Uterus (tissue), 4 donors: ENCODE results near the gene VAT1. TPM values are rescaled to one million over a fixed set of nuclear protein-coding genes. Genes with fewer than 3 reads are reported as not detected.

Experiments used
- DNase-seq, 2 donors: peaks; one replicate each; pipeline ENCODE4 v3.0.0-alpha.2; 2019 to 2020
- H3K27ac ChIP-seq, 2 donors: fragments of 200-600 bp; sonication (generic); 1 replicate in 1 of 2; 2 replicates in 1 of 2; pipeline ENCODE4 v1.5.1; 2016 to 2018
- H3K27me3 ChIP-seq, 2 donors: fragments of 200-600 bp; sonication (generic); one replicate each; pipeline ENCODE4 v1.5.1; 2018 to 2019; ENCODE audit warnings: control low read depth in 1 of 2
- H3K36me3 ChIP-seq, 2 donors: fragments of 200-600 bp; sonication (generic); one replicate each; pipeline ENCODE4 v1.5.1; 2019; ENCODE audit warnings: control low read depth in 1 of 2
- H3K4me1 ChIP-seq, 2 donors: fragments of 200-600 bp; sonication (generic); one replicate each; pipeline ENCODE4 v1.5.1; 2018 to 2019; ENCODE audit warnings: control low read depth in 1 of 2
- H3K4me3 ChIP-seq, 2 donors: fragments of 200-600 bp; sonication (generic); 1 replicate in 1 of 2; 2 replicates in 1 of 2; pipeline ENCODE4 v1.5.1; 2018 to 2019; ENCODE audit warnings: mild to moderate bottlenecking in 1 of 2
- H3K9me3 ChIP-seq, 2 donors: fragments of 200-600 bp; sonication (generic); one replicate each; pipeline ENCODE4 v1.5.1; 2019; ENCODE audit warnings: control low read depth in 1 of 2
- CTCF ChIP-seq, 4 experiments: fragments of 200-600 bp in 2 of 4; fragments of 450-650 bp in 2 of 4; sonication (generic) in 2 of 4; IDR thresholded peaks; one replicate each; pipeline ENCODE4 v1.5.1; 2016 to 2019; ENCODE audit warnings: antibody characterized with exemption in 4 of 4, mild to moderate bottlenecking in 2 of 4, moderate library complexity in 1 of 4
- POLR2A ChIP-seq, 2 donors: fragments of 450-650 bp; IDR thresholded peaks; one replicate each; pipeline ENCODE4 v1.6.1; 2016; ENCODE audit warnings: antibody characterized with exemption in 2 of 2, mild to moderate bottlenecking in 1 of 2, moderate library complexity in 1 of 2
- intact Hi-C: fragments of 100-400 bp; cut with DNase I; formaldehyde crosslinking; loops from one replicate; pipeline ENCODE4 v1.15.1; 2023; ENCODE audit warnings: low total_unique reads
- total RNA-seq, 4 donors: library from RNA; depleted of rRNA in 3 of 4; stranded (reverse); fragments of >200 nt in 3 of 4; gene quantifications; one replicate each; pipeline versions ENCODE4 v1.1.0 to v1.2.4, GENCODE V29; 2014 to 2023
- donor health status: DM: yes; HTN: yes; CAD: no.

VAT1 gene
- total RNA-seq, 4 donors from 2014 or later, result 59.5 to 187 (median 152) TPM

GRCh38 chr17:42969001-42969581 is 53.1 kb downstream of the VAT1 start:
- TF ChIP-seq POLR2A (IDR thresholded peaks at IDR 0.05) (no peak), CTCF (IDR thresholded peaks at IDR 0.05) (no peak)
- no peaks in the 10 kb centered on the region for H3K36me3 ChIP-seq
- H3K27ac ChIP-seq, result no peak overlapping the region
- no peak overlapping the region for H3K4me3 ChIP-seq
- H3K27me3 ChIP-seq, result no peaks in the 10 kb centered on the region
- no peak for DNase-seq
- no peaks in the 10 kb centered on the region for H3K4me1 ChIP-seq
- H3K9me3 ChIP-seq, result no peaks in the 10 kb centered on the region
- intact Hi-C loops, result no loop called here

- Histone ChIP-seq H3K36me3 (no peaks in the 10 kb centered on the region), H3K9me3 (no peaks in the 10 kb centered on the region), H3K27me3 (no peaks in the 10 kb centered on the region), H3K4me3 (no peak overlapping the region), H3K27ac (no peak overlapping the region), H3K4me1 (no peaks in the 10 kb centered on the region)
- intact Hi-C loops, result no loop called here
- TF ChIP-seq CTCF (IDR thresholded peaks at IDR 0.05), result no peak
- no peak for TF ChIP-seq POLR2A (IDR thresholded peaks at IDR 0.05)
- no peak for DNase-seq
These were observed 54.3 kb downstream of the VAT1 start for GRCh38 chr17:42967925-42968324.

Other genes starting within 250 kb of the VAT1 start
- 10 to 100 TPM; 36.8 to 70.7 (median 51.7) TPM for gene VPS25, start 248.9 kb downstream of the VAT1 start, total RNA-seq
- gene WNK4, start 241.8 kb downstream of the VAT1 start, total RNA-seq, result 1 to 10 TPM in 1 of 4 donors, under 1 TPM in 2, not detected in 1; under 0.01 to 1.7 (median 0.34) TPM
- 100 to 1,000 TPM in 1 of 4 donors, 10 to 100 TPM in 3; 40.9 to 100 (median 51.8) TPM for gene COA3, start 223.7 kb downstream of the VAT1 start, total RNA-seq
- 1 to 10 TPM in 1 of 4 donors, under 1 TPM in 1, not detected in 2; 0.69 to 1.2 TPM for gene CNTD1, start 223.5 kb downstream of the VAT1 start, total RNA-seq
- 100 to 1,000 TPM in 1 of 4 donors, 10 to 100 TPM in 3; 42.6 to 108 (median 72.6) TPM for gene BECN1, start 198.1 kb downstream of the VAT1 start, total RNA-seq
- gene PSME3, start 189.0 kb downstream of the VAT1 start, total RNA-seq, result 10 to 100 TPM in 3 of 4 donors, 1 to 10 TPM in 1; 9.7 to 74.3 (median 46.0) TPM
- gene AOC2, start 177.8 kb downstream of the VAT1 start, total RNA-seq, result 1 to 10 TPM in 3 of 4 donors, not detected in 1; 1.3 to 5.3 (median 3.0) TPM
- 10 to 100 TPM; 11.8 to 86.2 (median 15.5) TPM for gene AOC3, start 171.2 kb downstream of the VAT1 start, total RNA-seq
- gene G6PC1, start 121.6 kb downstream of the VAT1 start, total RNA-seq, result not detected
- 10 to 100 TPM in 3 of 4 donors, 1 to 10 TPM in 1; 5.6 to 69.9 (median 32.6) TPM for gene AARSD1, start 57.9 kb downstream of the VAT1 start, total RNA-seq
- gene PTGES3L, start 42.3 kb downstream of the VAT1 start, total RNA-seq, result 1 to 10 TPM in 2 of 4 donors, under 1 TPM in 1, not detected in 1; 0.51 to 3.7 (median 1.2) TPM
- gene RUNDC1, start 41.8 kb downstream of the VAT1 start, total RNA-seq, result 10 to 100 TPM; 10.8 to 18.3 (median 13.1) TPM
- 1,000 to 10,000 TPM in 3 of 4 donors, 100 to 1,000 TPM in 1; 635 to 7,543 (median 1,847) TPM for gene RPL27, start 24.0 kb downstream of the VAT1 start, total RNA-seq
- 10 to 100 TPM in 2 of 4 donors, 1 to 10 TPM in 2; 5.9 to 31.4 (median 10.0) TPM for gene IFI35, start 15.6 kb downstream of the VAT1 start, total RNA-seq
- 10 to 100 TPM in 1 of 4 donors, 1 to 10 TPM in 2, under 1 TPM in 1; 0.88 to 14.0 (median 3.5) TPM for gene RND2, start 2.8 kb upstream of the VAT1 start, total RNA-seq
- 10 to 100 TPM in 2 of 4 donors, 1 to 10 TPM in 2; 1.2 to 30.7 (median 15.4) TPM for gene BRCA1, start 103.0 kb upstream of the VAT1 start, total RNA-seq
- 100 to 1,000 TPM in 1 of 4 donors, 10 to 100 TPM in 3; 30.0 to 126 (median 67.2) TPM for gene NBR1, start 148.8 kb upstream of the VAT1 start, total RNA-seq
- gene TMEM106A, start 189.5 kb upstream of the VAT1 start, total RNA-seq, result 10 to 100 TPM in 2 of 4 donors, 1 to 10 TPM in 2; 2.3 to 20.7 (median 11.9) TPM
- not detected for gene CCDC200, start 206.2 kb upstream of the VAT1 start, total RNA-seq
- 1,000 to 10,000 TPM in 1 of 4 donors, not detected in 3; 2,193 TPM for gene RNU2-1, start 211.6 kb upstream of the VAT1 start, total RNA-seq